ENCODE data around the gene KLC4. TPM values are rescaled to one million over a fixed set of nuclear protein-coding genes. Genes with fewer than 3 reads are reported as not detected.
"Not testable (repeated sequence)": the region's sequence is repeated elsewhere in the genome, so short reads cannot be mapped to it uniquely, and the experiment has no call there.

KLC4 gene
- total RNA-seq, 6 experiments from 2014 or later, result 45.8 to 134 (median 65.0) TPM

DNA sequence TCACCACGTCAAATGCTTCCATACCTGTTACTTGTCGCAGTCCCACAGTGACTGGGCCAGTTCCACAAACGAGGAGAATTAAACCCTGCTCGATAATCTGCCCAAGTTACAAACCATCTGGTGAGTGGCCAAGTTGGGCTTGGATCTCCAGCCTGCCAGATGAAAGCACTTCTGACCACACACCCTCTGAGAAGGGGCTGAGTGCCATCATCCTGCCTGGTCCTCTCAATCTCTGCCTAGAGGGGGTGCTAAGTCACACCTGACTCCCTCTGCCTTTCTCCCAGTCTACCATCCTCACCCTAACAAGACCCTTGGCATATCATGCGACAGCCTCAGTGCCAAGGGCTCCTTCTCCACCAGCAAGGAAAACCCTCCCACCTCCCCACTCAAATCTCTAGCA, 22.2 kb upstream of the KLC4 start:
- Histone ChIP-seq H3K4me1 (peaks cover 0 to 11% (median 0%) of the 10 kb centered on the region in 4 donors), H3K27ac (no peak overlapping the region), H3K9me3 (no peaks in the 10 kb centered on the region), H3K36me3 (peaks cover 0 to 19% (median 7%) of the 10 kb centered on the region in 4 donors), H3K27me3 (no peaks in the 10 kb centered on the region), H3K4me3 (no peak overlapping the region)
- 100% methylated on average over 1 of the region's 5 CpGs for WGBS (ENCODE audit: insufficient coverage, low coverage, low lambda C conversion rate, missing lambda C conversion rate)
- TF ChIP-seq, protein P1, sequence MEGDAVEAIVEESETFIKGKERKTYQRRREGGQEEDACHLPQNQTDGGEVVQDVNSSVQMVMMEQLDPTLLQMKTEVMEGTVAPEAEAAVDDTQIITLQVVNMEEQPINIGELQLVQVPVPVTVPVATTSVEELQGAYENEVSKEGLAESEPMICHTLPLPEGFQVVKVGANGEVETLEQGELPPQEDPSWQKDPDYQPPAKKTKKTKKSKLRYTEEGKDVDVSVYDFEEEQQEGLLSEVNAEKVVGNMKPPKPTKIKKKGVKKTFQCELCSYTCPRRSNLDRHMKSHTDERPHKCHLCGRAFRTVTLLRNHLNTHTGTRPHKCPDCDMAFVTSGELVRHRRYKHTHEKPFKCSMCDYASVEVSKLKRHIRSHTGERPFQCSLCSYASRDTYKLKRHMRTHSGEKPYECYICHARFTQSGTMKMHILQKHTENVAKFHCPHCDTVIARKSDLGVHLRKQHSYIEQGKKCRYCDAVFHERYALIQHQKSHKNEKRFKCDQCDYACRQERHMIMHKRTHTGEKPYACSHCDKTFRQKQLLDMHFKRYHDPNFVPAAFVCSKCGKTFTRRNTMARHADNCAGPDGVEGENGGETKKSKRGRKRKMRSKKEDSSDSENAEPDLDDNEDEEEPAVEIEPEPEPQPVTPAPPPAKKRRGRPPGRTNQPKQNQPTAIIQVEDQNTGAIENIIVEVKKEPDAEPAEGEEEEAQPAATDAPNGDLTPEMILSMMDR (IDR thresholded peaks at IDR 0.05), result no peak
- TF ChIP-seq POLR2A (IDR thresholded peaks at IDR 0.05), result no peak
- DNase-seq (no peak), ATAC-seq (no peak)
- intact Hi-C loops (cut with DNase I), result no loop called here

DNA sequence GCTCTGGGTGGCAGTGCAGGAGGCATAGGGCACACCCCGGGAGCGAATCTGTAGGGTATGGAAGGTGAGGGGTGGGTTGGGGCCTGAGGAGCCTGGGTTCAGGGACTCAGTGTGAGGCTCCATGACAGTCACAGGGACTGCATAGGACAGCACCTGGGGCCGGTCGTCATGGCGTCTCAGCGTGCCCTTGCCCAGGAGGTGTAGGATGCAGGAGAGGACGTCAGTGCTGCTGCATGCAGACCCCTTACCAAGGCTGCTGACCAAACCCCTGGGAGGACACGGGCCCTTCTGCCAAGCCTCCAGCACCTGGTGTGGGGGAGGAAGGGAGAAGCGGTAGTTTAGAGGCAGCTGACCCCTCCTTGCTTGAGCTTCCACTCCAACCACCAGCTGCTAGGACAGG, 21.7 kb upstream of the KLC4 start:
- peak in 1 of 4 donors; percentile 4 for ATAC-seq
- intact Hi-C loops (cut with DNase I), result no loop called here
- Histone ChIP-seq H3K4me1 (peaks cover 0 to 11% (median 0%) of the 10 kb centered on the region in 4 donors), H3K27ac (no peak overlapping the region), H3K4me3 (no peak overlapping the region), H3K9me3 (no peaks in the 10 kb centered on the region), H3K36me3 (peaks cover 0 to 22% (median 10%) of the 10 kb centered on the region in 4 donors), H3K27me3 (no peaks in the 10 kb centered on the region)
- TF ChIP-seq, protein P1 (IDR thresholded peaks at IDR 0.05), result no peak
- TF ChIP-seq POLR2A (IDR thresholded peaks at IDR 0.05), result no peak
- WGBS (ENCODE audit: insufficient coverage, low coverage, low lambda C conversion rate, missing lambda C conversion rate), result 94% methylated on average over 3 of the region's 9 CpGs
- DNase-seq, result no peak

DNA sequence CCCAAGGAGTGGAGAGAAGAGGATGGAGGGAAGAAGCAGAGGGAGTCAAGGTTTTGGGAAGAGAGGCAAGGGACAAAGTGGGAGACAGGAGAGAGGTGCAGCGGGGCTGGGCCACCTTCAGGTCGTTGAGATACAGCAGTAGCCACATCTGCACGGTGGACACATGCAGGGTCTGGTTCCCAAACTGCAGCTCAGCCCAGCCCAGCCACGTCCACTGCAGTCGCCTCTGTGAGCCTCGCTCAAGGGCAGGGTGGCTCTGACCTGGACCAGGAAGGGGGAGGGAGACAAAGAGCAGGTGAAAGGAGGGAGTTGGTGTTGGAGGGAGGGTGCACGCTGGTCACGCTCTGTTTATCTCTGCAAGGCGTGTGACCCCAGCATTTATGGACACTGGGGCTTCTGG, 20.7 kb upstream of the KLC4 start:
- TF ChIP-seq, protein P1 (IDR thresholded peaks at IDR 0.05), result no peak
- TF ChIP-seq POLR2A (IDR thresholded peaks at IDR 0.05), result no peak
- Histone ChIP-seq H3K4me1 (peaks cover 0 to 11% (median 0%) of the 10 kb centered on the region in 4 donors), H3K36me3 (peaks cover 0 to 22% (median 14%) of the 10 kb centered on the region in 4 donors), H3K9me3 (no peaks in the 10 kb centered on the region), H3K4me3 (no peak overlapping the region), H3K27ac (no peak overlapping the region), H3K27me3 (no peaks in the 10 kb centered on the region)
- 81% methylated on average over 3 of the region's 9 CpGs for WGBS (ENCODE audit: insufficient coverage, low coverage, low lambda C conversion rate, missing lambda C conversion rate)
- ATAC-seq (no peak), DNase-seq (no peak)
- intact Hi-C loops (cut with DNase I), result no loop called here

DNA sequence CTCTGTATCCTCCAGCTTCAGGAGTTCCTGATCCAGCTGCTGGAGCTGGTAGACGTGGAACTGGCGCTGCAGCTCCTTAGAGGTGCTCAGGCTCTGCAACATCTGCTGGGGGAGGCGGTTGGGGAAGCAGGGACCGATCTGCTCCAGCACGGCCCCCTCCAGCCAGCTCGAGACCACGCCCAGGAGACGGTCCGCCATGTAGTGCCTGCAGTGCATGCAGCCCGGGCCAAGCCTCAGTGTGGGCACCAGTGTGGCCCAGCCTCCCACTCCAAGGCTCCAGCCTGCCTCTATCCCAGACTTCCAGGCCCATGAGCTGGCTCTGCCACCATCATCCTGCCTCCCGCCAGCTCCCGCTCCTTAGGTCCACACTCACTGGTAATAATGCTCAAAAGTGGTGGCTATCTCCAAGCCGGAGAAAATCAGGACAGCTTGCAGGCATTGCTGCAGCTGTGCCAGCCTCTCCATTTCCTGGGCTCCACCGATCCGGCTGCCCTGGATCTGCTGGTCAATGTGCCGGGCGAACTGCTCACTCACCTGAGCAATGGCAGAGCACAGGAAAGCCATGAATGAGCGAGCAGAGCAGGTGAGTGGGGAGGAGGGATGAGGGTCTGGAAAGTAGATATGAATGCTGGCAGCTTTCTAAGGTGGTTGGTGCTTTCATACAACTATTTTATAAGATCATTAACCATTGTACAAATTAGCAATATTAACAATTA, 18.7 kb upstream of the KLC4 start:
- Histone ChIP-seq H3K36me3 (peaks cover 0 to 22% (median 14%) of the 10 kb centered on the region in 4 donors), H3K27me3 (no peaks in the 10 kb centered on the region), H3K4me3 (no peak overlapping the region), H3K27ac (no peak overlapping the region), H3K9me3 (no peaks in the 10 kb centered on the region), H3K4me1 (peaks cover 0 to 7% (median 0%) of the 10 kb centered on the region in 4 donors)
- intact Hi-C loops (cut with DNase I), result loop anchor here in 1 of 2 donors (10.0 kb wide), 1 partner anchor 136 kb away; no protein-coding TSS in a partner anchor
- no peak for ATAC-seq
- no peak for TF ChIP-seq POLR2A (IDR thresholded peaks at IDR 0.05)
- TF ChIP-seq, protein P1 (IDR thresholded peaks at IDR 0.05), result no peak
- WGBS (ENCODE audit: insufficient coverage, low coverage, low lambda C conversion rate, missing lambda C conversion rate), result 89% methylated on average over 3 of the region's 18 CpGs
- no peak for DNase-seq

DNA sequence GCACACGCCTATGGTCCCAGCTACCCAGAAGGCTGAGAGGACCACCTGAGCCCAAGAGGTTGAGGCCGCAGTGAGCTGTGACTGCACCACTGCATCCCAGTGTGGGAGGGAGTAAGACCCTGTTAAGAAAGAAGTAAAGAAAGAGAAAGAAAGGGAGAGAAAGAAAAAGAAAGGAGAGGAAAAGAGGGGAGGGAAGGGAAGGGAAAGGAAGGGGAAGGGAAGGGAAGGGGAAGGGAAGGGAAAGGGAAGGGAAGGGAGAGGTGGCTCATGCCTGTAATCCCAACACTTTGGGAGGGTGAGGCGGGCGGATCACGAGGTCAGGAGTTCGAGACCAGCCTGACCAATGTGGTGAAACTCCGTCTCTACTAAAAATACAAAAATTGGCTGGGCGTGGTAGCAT, 18.0 kb upstream of the KLC4 start:
- ATAC-seq, H3K27ac ChIP-seq, H3K9me3 ChIP-seq, H3K27me3 ChIP-seq, H3K4me3 ChIP-seq, H3K4me1 ChIP-seq, DNase-seq: not testable (repeated sequence)
- peaks cover 0 to 25% (median 14%) of the 10 kb centered on the region in 4 donors for H3K36me3 ChIP-seq
- intact Hi-C loops (cut with DNase I), result loop anchor here in 1 of 2 donors (10.0 kb wide), 1 partner anchor 137 kb away; no protein-coding TSS in a partner anchor
- WGBS (ENCODE audit: insufficient coverage, low coverage, low lambda C conversion rate, missing lambda C conversion rate), result 93% methylated on average over 5 of the region's 8 CpGs

All from right lobe of liver (tissue), 6 donors.